Upper lobe of left lung (tissue), 4 donors: ENCODE results near the gene GLIPR1.

ENCODE experiments used
- POLR2A ChIP-seq, 4 donors: fragments of 450-650 bp; IDR thresholded peaks; one replicate each; pipeline ENCODE4 v1.5.1; 2016 to 2017; ENCODE audit warnings: antibody characterized with exemption in 4 of 4, mild to moderate bottlenecking in 2 of 4
- POLR2AphosphoS5 ChIP-seq, 2 donors: sonication (generic); formaldehyde crosslinking; IDR thresholded peaks; one replicate each; pipeline ENCODE4 v1.5.1; 2017; ENCODE audit warnings: antibody characterized with exemption in 2 of 2
- TF ChIP-seq, protein P1 (sequence below), 6 experiments: fragments of 450-650 bp in 4 of 6; fragments of 200-600 bp in 2 of 6; sonication (generic) in 2 of 6; IDR thresholded peaks; one replicate each; pipeline ENCODE4 v1.5.1; 2016 to 2019; ENCODE audit warnings: antibody characterized with exemption in 6 of 6

DNA sequence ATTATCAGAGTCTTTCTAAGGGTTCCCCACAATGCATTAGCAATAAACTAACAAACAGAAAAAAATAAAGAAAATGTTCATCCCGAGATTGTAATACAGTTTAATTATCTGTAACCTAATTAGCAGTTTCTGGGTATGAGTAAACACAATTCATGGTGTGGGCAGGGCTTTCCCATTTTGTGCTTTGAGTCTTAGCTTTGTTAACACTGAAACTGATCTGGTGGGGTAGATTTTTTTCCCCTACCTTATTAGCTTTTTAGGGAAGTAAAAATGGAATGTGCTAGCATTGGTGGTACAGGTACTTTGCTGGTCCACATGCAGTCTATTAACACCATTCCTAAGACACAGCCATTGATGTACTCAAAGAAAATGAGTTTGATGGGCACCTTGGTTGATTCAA, 49.3 kb downstream of the GLIPR1 start:
- TF ChIP-seq, protein P1, sequence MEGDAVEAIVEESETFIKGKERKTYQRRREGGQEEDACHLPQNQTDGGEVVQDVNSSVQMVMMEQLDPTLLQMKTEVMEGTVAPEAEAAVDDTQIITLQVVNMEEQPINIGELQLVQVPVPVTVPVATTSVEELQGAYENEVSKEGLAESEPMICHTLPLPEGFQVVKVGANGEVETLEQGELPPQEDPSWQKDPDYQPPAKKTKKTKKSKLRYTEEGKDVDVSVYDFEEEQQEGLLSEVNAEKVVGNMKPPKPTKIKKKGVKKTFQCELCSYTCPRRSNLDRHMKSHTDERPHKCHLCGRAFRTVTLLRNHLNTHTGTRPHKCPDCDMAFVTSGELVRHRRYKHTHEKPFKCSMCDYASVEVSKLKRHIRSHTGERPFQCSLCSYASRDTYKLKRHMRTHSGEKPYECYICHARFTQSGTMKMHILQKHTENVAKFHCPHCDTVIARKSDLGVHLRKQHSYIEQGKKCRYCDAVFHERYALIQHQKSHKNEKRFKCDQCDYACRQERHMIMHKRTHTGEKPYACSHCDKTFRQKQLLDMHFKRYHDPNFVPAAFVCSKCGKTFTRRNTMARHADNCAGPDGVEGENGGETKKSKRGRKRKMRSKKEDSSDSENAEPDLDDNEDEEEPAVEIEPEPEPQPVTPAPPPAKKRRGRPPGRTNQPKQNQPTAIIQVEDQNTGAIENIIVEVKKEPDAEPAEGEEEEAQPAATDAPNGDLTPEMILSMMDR (IDR thresholded peaks at IDR 0.05) = no peak
- TF ChIP-seq POLR2AphosphoS5 (IDR thresholded peaks at IDR 0.05) (no peak), POLR2A (IDR thresholded peaks at IDR 0.05) (no peak)
